ENCODE data around the gene ARVCF.
A peak's percentile ranks its signal among the peaks of the same experiment; 100 is the strongest.

The ARVCF gene

DNA sequence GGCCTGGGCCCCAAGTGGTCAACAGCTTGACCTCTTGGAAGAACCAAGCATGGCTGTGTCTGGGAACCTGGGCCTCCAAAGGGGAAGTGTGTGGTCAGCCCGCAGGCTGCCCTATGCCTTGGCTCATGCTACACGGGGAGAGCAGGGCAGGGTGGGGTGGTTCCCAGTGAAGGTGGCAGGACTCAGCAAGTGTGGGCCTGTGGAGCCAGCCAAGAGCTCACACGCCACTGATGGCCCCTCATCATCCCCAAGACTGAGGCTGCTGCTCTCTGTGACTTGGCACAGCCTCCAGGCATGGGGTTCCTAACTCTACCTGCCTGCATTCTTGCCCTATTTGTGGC is 47.5 kb upstream of the ARVCF start (continued):
- TF ChIP-seq, protein P1, sequence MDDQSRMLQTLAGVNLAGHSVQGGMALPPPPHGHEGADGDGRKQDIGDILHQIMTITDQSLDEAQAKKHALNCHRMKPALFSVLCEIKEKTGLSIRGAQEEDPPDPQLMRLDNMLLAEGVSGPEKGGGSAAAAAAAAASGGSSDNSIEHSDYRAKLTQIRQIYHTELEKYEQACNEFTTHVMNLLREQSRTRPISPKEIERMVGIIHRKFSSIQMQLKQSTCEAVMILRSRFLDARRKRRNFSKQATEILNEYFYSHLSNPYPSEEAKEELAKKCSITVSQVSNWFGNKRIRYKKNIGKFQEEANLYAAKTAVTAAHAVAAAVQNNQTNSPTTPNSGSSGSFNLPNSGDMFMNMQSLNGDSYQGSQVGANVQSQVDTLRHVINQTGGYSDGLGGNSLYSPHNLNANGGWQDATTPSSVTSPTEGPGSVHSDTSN (CRISPR knock-in tag; IDR thresholded peaks at IDR 0.05) = no peak
- TF ChIP-seq, protein P2, sequence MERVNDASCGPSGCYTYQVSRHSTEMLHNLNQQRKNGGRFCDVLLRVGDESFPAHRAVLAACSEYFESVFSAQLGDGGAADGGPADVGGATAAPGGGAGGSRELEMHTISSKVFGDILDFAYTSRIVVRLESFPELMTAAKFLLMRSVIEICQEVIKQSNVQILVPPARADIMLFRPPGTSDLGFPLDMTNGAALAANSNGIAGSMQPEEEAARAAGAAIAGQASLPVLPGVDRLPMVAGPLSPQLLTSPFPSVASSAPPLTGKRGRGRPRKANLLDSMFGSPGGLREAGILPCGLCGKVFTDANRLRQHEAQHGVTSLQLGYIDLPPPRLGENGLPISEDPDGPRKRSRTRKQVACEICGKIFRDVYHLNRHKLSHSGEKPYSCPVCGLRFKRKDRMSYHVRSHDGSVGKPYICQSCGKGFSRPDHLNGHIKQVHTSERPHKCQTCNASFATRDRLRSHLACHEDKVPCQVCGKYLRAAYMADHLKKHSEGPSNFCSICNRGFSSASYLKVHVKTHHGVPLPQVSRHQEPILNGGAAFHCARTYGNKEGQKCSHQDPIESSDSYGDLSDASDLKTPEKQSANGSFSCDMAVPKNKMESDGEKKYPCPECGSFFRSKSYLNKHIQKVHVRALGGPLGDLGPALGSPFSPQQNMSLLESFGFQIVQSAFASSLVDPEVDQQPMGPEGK (tag by site-specific recombination; IDR thresholded peaks at IDR 0.05) = no peak
- TF ChIP-seq, protein P3, sequence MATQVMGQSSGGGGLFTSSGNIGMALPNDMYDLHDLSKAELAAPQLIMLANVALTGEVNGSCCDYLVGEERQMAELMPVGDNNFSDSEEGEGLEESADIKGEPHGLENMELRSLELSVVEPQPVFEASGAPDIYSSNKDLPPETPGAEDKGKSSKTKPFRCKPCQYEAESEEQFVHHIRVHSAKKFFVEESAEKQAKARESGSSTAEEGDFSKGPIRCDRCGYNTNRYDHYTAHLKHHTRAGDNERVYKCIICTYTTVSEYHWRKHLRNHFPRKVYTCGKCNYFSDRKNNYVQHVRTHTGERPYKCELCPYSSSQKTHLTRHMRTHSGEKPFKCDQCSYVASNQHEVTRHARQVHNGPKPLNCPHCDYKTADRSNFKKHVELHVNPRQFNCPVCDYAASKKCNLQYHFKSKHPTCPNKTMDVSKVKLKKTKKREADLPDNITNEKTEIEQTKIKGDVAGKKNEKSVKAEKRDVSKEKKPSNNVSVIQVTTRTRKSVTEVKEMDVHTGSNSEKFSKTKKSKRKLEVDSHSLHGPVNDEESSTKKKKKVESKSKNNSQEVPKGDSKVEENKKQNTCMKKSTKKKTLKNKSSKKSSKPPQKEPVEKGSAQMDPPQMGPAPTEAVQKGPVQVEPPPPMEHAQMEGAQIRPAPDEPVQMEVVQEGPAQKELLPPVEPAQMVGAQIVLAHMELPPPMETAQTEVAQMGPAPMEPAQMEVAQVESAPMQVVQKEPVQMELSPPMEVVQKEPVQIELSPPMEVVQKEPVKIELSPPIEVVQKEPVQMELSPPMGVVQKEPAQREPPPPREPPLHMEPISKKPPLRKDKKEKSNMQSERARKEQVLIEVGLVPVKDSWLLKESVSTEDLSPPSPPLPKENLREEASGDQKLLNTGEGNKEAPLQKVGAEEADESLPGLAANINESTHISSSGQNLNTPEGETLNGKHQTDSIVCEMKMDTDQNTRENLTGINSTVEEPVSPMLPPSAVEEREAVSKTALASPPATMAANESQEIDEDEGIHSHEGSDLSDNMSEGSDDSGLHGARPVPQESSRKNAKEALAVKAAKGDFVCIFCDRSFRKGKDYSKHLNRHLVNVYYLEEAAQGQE (tag by site-specific recombination; IDR thresholded peaks at IDR 0.05) = no peak
- TF ChIP-seq ZNF140 (tag by site-specific recombination; IDR thresholded peaks at IDR 0.05) (no peak), ZNF830 (tag by site-specific recombination; IDR thresholded peaks at IDR 0.05; ENCODE audit: low read depth) (no peak)

DNA sequence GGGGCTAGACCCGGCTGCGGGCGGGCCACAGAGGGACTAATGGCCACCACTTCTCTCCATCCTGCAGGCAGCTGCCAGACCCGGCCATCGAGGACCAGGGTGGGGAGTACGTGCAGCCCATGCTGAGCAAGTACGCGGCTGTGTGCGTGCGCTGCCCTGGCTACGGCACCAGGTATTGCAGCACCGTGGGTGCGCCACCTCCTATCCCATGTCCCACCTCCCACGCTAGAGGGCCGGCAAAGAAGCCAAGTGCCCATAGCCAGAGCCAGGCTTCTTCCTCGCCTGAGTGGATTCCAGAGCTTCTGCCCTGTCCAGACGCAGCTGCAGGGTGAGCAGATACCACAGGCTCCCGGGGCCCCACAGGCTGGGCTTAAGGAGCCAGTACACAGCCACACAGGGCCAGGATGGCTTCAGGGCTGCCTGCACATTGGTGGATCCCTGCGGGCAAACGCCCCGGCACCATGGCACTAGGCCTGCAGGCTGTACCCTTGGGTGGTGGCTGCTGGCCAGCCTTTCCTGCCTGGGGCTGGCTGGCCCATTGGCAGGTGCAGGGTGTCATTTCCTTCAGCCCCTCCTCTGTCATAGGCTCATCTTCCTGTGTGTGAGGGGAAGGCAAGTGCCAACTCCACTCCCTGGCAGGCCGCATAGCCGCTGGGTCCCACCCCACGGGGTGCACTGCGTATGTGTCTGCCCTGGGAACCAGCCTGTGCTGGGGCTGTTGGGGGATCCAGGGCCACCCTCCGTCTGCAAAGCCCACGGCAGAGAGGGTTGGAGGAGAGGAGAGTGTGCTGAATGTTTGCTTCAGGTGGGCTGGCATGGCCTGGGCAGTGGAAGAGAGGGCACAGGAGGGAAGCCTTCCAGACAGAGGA is 46.9 kb upstream of the ARVCF start:
- Histone ChIP-seq H3K4me3 (ENCODE audit: low read depth, low read length) (no peak overlapping the region), H3K36me3 (ENCODE audit: control insufficient read depth in 2 of 2, insufficient read depth in 1 of 2, low read length in 2 of 2) (peaks cover 0 to 33% of the 10 kb centered on the region in 2 experiments; a peak in 1 of 3 replicates), H3K9me3 (ENCODE audit: control insufficient read depth, insufficient read depth, low read depth, low read length) (no peaks in the 10 kb centered on the region), H3K27ac (ENCODE audit: extremely low read depth, low read depth, low read length) (no peak overlapping the region), H3K4me1 (ENCODE audit: control insufficient read depth, insufficient read depth, low read length) (no peaks in the 10 kb centered on the region)
- CTCF ChIA-PET = interaction anchor here (0.5 to 2.0 kb wide), 2 partner anchors 22 to 467 kb away, joined by 3 to 4 read pairs; no protein-coding TSS in a partner anchor
- POLR2A ChIA-PET = no interaction called here
- TF ChIP-seq ZFHX2 (tag by site-specific recombination; conservative IDR thresholded peaks at IDR 0.05) = peak; percentile 24; the same call in 1 of the 2 replicates
- no peak for TF ChIP-seq ZNF121 (tag by site-specific recombination; IDR thresholded peaks at IDR 0.05)

DNA sequence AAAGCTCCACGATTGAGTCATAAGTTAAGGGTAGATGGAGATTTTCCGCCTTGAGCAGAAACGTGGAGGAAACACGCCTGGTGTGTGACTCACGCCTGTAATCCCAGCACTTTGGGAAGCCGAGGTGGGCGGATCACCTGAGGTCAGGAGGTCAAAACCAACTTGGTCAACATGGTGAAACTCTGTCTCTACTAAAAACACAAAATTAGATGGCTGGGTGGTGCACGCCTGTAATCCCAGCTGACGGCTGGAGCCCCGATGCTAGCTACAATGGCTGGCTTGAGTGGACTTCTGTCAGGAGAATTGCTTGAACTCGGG is 46.1 kb upstream of the ARVCF start:
- Histone ChIP-seq H3K36me3 (ENCODE audit: control insufficient read depth in 2 of 2, insufficient read depth in 1 of 2, low read length in 2 of 2) (peaks cover 0 to 36% of the 10 kb centered on the region in 2 experiments; a peak in 1 of 3 replicates), H3K27ac (ENCODE audit: extremely low read depth, low read depth, low read length) (no peak overlapping the region), H3K9me3 (ENCODE audit: control insufficient read depth, insufficient read depth, low read depth, low read length) (no peaks in the 10 kb centered on the region), H3K4me3 (ENCODE audit: low read depth, low read length) (no peak overlapping the region), H3K4me1 (ENCODE audit: control insufficient read depth, insufficient read depth, low read length) (no peaks in the 10 kb centered on the region)
- CTCF ChIA-PET = interaction anchor here (2.0 kb wide), 1 partner anchor 23 kb away, joined by 4 read pairs; no protein-coding TSS in a partner anchor
- POLR2A ChIA-PET = interaction anchor here (0.9 kb wide), 1 partner anchor 16 kb away, joined by 4 read pairs; no protein-coding TSS in a partner anchor
- TF ChIP-seq ZBTB48 (tag by site-specific recombination; IDR thresholded peaks at IDR 0.05) (peak; percentile 86), ZNF155 (tag by site-specific recombination; IDR thresholded peaks at IDR 0.05) (no peak), ZNF837 (tag by site-specific recombination; IDR thresholded peaks at IDR 0.05) (no peak), SP7 (tag by site-specific recombination; IDR thresholded peaks at IDR 0.05) (0 out of 2 replicates have a peak, but pooled peaks have one; percentile 33), ZNF354C (tag by site-specific recombination; IDR thresholded peaks at IDR 0.05; ENCODE audit: borderline replicate concordance, low read depth) (no peak), ZNF112 (tag by site-specific recombination; IDR thresholded peaks at IDR 0.05) (no peak)
- TF ChIP-seq, protein P4, sequence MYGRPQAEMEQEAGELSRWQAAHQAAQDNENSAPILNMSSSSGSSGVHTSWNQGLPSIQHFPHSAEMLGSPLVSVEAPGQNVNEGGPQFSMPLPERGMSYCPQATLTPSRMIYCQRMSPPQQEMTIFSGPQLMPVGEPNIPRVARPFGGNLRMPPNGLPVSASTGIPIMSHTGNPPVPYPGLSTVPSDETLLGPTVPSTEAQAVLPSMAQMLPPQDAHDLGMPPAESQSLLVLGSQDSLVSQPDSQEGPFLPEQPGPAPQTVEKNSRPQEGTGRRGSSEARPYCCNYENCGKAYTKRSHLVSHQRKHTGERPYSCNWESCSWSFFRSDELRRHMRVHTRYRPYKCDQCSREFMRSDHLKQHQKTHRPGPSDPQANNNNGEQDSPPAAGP (tag by site-specific recombination; IDR thresholded peaks at IDR 0.05) = 0 out of 2 replicates have a peak, but pooled peaks have one; percentile 20
